ENCODE measurements around the gene RNFT1. TPM values are rescaled to one million over a fixed set of nuclear protein-coding genes. Genes with fewer than 3 reads are reported as not detected.
"Not testable (repeated sequence)": the region's sequence is repeated elsewhere in the genome, so short reads cannot be mapped to it uniquely, and the experiment has no call there.

Gene RNFT1, protein sequence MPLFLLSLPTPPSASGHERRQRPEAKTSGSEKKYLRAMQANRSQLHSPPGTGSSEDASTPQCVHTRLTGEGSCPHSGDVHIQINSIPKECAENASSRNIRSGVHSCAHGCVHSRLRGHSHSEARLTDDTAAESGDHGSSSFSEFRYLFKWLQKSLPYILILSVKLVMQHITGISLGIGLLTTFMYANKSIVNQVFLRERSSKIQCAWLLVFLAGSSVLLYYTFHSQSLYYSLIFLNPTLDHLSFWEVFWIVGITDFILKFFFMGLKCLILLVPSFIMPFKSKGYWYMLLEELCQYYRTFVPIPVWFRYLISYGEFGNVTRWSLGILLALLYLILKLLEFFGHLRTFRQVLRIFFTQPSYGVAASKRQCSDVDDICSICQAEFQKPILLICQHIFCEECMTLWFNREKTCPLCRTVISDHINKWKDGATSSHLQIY
- total RNA-seq: 10 to 100 TPM in 1 of 4 donors, 1 to 10 TPM in 3; 6.2 to 10.8 (median 9.1) TPM

DNA sequence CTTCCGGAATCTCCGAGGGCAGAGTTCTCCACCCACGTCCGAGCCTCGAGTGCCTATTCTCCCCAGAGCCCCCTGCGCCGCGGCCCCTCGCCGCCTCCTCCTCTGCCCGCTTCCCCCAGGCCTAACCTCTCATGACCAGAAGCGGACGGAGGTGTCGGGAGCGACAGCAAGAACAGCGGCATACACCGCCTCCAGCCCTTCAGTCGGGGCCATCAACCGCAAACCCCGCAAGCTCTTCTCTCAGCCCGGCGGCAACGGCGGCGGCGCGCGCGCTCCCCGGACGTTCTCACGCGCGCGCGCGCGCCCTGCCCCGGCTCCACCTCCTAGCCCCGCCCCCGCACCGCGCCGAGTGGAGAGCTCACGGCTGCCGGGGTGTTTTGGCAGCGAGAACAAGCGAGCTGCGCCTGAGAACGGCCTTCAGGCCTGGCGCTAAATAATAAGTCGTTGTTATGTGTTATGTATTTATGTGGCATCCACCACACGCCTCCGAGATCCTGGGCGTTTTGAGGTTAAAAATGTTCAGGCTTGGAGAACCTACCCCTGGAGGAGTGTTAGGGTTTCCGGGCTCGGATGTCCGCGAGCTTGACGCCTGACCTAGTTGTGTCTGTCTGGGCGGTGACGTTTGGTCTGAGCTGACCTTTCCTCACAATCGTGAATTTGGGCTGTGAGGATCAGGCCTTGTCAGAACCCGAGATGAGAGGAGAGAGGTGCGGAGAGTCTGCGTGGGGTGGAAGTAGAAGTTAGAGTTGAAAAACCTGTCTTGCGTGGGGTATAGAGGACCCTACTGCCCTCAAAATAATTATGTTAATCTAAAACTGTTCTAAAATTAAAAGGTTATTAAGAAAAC is at the start of gene RNFT1:
Gene RNFT1, minus strand, starts transcription at position 259 of the 847 bp plus-strand sequence. Its CDS starts 77 bp downstream, at position 182.
- intact Hi-C loops (cut with DNase I): loop anchor here (5.0 kb wide), 1 partner anchor 73 kb away; no protein-coding TSS in a partner anchor
- 8% methylated on average over 28 of the region's 67 CpGs for WGBS
- no peaks in the 10 kb centered on the region for H3K9me3 ChIP-seq
- TF ChIP-seq, protein P1, sequence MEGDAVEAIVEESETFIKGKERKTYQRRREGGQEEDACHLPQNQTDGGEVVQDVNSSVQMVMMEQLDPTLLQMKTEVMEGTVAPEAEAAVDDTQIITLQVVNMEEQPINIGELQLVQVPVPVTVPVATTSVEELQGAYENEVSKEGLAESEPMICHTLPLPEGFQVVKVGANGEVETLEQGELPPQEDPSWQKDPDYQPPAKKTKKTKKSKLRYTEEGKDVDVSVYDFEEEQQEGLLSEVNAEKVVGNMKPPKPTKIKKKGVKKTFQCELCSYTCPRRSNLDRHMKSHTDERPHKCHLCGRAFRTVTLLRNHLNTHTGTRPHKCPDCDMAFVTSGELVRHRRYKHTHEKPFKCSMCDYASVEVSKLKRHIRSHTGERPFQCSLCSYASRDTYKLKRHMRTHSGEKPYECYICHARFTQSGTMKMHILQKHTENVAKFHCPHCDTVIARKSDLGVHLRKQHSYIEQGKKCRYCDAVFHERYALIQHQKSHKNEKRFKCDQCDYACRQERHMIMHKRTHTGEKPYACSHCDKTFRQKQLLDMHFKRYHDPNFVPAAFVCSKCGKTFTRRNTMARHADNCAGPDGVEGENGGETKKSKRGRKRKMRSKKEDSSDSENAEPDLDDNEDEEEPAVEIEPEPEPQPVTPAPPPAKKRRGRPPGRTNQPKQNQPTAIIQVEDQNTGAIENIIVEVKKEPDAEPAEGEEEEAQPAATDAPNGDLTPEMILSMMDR (IDR thresholded peaks at IDR 0.05): peak in 1 of 3 experiments; percentile 1
- TF ChIP-seq POLR2A (IDR thresholded peaks at IDR 0.05; ENCODE audit: low read depth) (peak; percentile 40), EP300 (IDR thresholded peaks at IDR 0.05) (no peak), POLR2AphosphoS5 (IDR thresholded peaks at IDR 0.05) (peak; percentile 64 to 86)
- DNase-seq (ENCODE audit: extremely low spot score): peak; percentile 96
- peaks cover 0 to 4% (median under 1%) of the 10 kb centered on the region in 4 donors for H3K36me3 ChIP-seq
- H3K4me1 ChIP-seq: peaks cover 15 to 22% (median 19%) of the 10 kb centered on the region in 4 donors
- peak within 1 kb of the TSS; percentile 94 to 96 (median 95) for H3K27ac ChIP-seq (replicated peaks in 1 of 4)
- no peaks in the 10 kb centered on the region for H3K27me3 ChIP-seq
- peak within 1 kb of the TSS; percentile 79 to 87 (median 83) for H3K4me3 ChIP-seq

DNA sequence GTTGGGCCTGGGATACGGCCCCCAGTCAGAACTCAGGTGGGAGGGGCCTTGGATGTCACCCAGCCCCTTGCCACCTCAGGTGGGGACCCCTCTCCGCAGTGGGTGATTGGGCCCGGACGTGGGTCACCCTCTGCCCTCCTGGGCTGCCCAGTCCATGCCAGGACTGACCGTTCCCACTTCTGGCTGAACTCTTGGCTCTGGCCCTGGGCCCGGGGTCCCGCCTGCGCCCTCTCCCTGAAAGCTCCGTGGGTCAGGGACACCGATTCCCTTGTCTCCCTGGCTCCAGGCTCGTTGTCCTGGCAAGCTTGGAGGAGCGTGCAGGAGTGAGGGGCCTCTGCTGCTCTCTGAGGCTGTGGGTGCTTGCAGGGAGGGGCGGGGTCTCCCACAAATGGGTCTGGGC is 44.8 kb upstream of the RNFT1 start:
- H3K27me3 ChIP-seq; intact Hi-C loops (cut with DNase I); H3K9me3 ChIP-seq; H3K4me1 ChIP-seq; DNase-seq (ENCODE audit: extremely low spot score); H3K27ac ChIP-seq (replicated peaks in 1 of 4); H3K4me3 ChIP-seq; H3K36me3 ChIP-seq: not testable (repeated sequence)
- WGBS: no CpG with 5 or more reads among the region's 13 CpGs

DNA sequence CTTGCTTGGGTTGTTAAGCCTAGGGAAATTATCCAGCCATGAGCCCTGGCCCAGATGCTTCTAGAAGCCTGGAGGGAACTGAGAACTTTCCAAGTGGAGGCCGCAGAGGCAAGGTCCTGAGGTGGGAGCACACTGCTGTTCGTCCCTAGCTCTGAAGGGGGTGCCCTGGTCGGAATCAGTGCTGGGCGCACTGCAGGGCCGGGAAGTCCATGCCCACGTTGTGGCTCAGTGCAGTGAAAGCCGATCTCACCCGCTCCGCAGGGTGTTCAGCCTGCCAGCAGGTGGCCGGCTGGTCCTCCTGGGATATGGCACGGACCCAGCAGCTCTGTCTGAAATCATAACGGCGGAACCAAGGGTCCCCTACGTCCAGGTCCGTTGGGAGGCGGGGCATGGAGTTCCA is 43.8 kb upstream of the RNFT1 start:
- DNase-seq (ENCODE audit: extremely low spot score); H3K9me3 ChIP-seq; H3K4me3 ChIP-seq; H3K36me3 ChIP-seq; H3K27me3 ChIP-seq; H3K27ac ChIP-seq (replicated peaks in 1 of 4); intact Hi-C loops (cut with DNase I); H3K4me1 ChIP-seq: not testable (repeated sequence)
- WGBS: 60% methylated on average over 1 of the region's 16 CpGs

DNA sequence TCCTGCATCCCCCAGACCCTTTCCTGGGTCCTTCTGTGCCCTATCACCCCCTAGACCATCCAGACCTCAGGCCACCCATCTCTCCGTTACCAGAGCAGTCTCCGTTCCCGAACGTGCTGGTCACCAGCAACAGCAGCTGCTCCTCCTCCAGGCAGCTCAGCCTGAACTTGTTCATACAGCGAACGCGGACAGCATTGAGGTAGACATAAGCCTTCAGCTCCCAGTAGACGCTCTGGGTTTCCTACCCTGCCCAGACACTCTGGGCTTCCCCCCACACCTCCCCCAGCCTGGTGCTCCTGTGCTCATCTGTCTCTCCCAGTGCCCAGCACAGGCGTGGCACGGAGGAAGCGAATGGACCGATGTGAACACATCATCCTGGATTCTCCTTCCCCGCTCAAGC is 41.6 kb upstream of the RNFT1 start:
- WGBS: 85% methylated on average over 13 of the region's 13 CpGs
- DNase-seq (ENCODE audit: extremely low spot score): peak; percentile 83
- H3K4me3 ChIP-seq: no peak overlapping the region
- H3K9me3 ChIP-seq: no peaks in the 10 kb centered on the region
- no peak for TF ChIP-seq POLR2AphosphoS5 (IDR thresholded peaks at IDR 0.05)
- no peak for TF ChIP-seq POLR2A (IDR thresholded peaks at IDR 0.05; ENCODE audit: low read depth)
- TF ChIP-seq, protein P1 (IDR thresholded peaks at IDR 0.05): no peak
- TF ChIP-seq EP300 (IDR thresholded peaks at IDR 0.05): no peak
- no peaks in the 10 kb centered on the region for H3K27me3 ChIP-seq
- no peaks in the 10 kb centered on the region for H3K4me1 ChIP-seq
- no peaks in the 10 kb centered on the region for H3K36me3 ChIP-seq
- intact Hi-C loops (cut with DNase I): no loop called here
- no peak overlapping the region for H3K27ac ChIP-seq (replicated peaks in 1 of 4)

DNA sequence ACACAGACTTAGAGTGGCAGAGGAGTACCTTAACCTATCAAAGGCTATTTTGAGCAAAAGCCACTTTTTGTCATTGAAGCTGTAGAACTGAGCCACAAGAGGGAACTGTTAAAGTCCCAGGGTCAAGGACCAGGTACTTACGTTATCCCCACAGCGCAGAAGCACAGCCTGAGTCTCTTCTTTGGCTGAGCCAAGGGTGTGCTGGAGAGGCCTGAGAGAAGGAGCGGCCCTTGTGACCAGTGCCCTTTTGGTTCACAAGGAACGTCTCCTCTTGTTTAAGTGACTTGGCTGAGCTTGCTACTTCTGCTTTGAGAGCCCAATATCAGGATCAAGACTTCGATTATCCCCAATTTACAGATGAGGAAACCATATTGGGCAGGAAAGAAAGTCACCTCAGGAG is 40.0 kb upstream of the RNFT1 start:
- H3K27me3 ChIP-seq; DNase-seq (ENCODE audit: extremely low spot score); H3K9me3 ChIP-seq; H3K27ac ChIP-seq (replicated peaks in 1 of 4); H3K36me3 ChIP-seq; H3K4me1 ChIP-seq; intact Hi-C loops (cut with DNase I); H3K4me3 ChIP-seq: not testable (repeated sequence)
- 93% methylated on average over 5 of the region's 5 CpGs for WGBS

DNA sequence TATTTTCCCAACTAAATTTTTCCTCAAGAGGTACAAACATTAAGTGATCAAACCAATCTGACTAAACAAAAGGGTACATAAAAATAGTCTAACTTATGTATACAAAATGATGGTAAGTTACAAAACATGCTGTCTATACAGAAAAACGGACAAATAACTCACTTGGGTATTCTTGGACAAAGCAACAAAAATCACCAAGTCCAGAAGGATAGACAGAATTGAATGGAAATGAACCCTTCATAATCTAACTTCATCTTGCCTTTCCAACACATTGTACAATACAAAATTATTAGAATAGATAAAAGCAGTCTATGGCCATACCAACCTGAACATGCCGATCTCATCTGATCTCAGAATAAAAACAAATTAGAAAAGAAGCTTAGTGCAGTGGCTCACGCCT is 37.9 kb upstream of the RNFT1 start:
- H3K9me3 ChIP-seq; intact Hi-C loops (cut with DNase I); H3K27me3 ChIP-seq; H3K4me1 ChIP-seq; H3K36me3 ChIP-seq; H3K27ac ChIP-seq (replicated peaks in 1 of 4); H3K4me3 ChIP-seq; DNase-seq (ENCODE audit: extremely low spot score): not testable (repeated sequence)
- WGBS: 80% methylated on average over 3 of the region's 3 CpGs

DNA sequence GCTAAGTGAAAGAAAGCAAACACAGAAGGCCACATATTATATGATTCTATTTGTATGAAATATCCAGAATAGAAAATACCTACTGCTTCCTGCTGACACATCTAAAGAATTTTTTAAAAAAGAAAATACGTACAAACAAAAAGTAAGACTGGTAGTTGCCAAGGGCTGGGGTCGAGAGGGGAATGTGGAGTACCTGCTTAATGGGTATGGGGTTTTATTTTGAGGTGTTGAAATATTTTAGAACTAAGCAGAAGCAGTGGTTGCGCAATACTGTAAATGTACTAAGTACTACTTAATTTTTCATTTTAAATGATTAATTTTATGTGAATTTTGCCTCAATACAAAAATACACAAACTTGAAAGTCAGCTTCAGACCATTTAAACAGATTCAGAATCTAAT is 32.1 kb upstream of the RNFT1 start:
- intact Hi-C loops (cut with DNase I); DNase-seq (ENCODE audit: extremely low spot score); H3K27ac ChIP-seq (replicated peaks in 1 of 4); H3K9me3 ChIP-seq; H3K36me3 ChIP-seq; H3K4me1 ChIP-seq; H3K4me3 ChIP-seq; H3K27me3 ChIP-seq: not testable (repeated sequence)
- 81% methylated on average over 3 of the region's 3 CpGs for WGBS

DNA sequence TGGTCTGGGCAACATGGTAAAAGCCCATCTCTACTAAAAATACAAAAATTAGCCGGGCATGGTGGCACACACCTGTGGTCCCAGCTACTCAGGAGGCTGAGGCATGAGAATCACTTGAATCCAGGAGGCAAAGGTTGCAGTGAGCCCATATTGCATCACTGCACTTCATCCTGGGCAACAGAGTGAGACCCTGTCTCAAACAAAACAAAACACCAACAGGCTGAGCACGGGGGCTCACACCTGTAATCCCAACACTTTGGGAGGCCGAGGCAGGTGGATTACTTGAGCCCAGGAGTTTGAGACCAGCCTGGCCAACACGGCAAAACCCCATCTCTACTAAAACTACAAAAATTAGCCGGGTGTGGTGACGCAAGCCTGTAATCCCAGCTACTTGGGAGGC is 10.6 kb upstream of the RNFT1 start:
- H3K4me1 ChIP-seq; H3K27ac ChIP-seq (replicated peaks in 1 of 4); intact Hi-C loops (cut with DNase I); DNase-seq (ENCODE audit: extremely low spot score); H3K27me3 ChIP-seq; H3K36me3 ChIP-seq; H3K9me3 ChIP-seq; H3K4me3 ChIP-seq: not testable (repeated sequence)
- WGBS: 100% methylated on average over 4 of the region's 6 CpGs

DNA sequence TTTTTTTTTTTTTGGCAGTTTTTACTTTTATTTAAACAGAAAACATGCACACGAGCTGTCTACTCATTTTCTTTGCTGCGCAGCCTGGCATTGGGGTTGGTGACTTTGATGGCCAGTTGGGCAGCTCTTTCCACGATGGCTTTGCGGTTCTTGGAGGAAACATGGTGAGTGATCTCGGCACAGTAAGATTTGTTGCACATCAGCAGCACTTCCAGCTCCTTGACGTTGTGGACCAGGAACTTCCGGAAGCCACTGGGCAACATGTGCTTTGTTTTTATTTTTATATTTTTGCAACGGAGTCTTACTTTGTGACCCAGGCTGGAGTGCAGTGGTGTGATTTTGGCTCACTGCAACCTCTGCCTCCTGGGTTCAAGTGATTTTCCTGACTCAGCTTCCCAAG is 8.9 kb upstream of the RNFT1 start:
- H3K4me3 ChIP-seq; H3K4me1 ChIP-seq; H3K9me3 ChIP-seq; H3K36me3 ChIP-seq; H3K27ac ChIP-seq (replicated peaks in 1 of 4); DNase-seq (ENCODE audit: extremely low spot score); intact Hi-C loops (cut with DNase I); H3K27me3 ChIP-seq: not testable (repeated sequence)
- 94% methylated on average over 8 of the region's 8 CpGs for WGBS
